Loucy (cell line): ENCODE results near the gene RERE.
"Not testable (repeated sequence)": the region's sequence is repeated elsewhere in the genome, so short reads cannot be mapped to it uniquely, and the experiment has no call there.

Experiments
- CTCF ChIP-seq: fragments of 200-600 bp; sonication (generic); conservative IDR thresholded peaks from 2 replicates; pipeline ENCODE4 v1.5.1; 2014; ENCODE audit warnings: mild to moderate bottlenecking, antibody characterized with exemption, low read length
- EZH2phosphoT487 ChIP-seq: fragments of 200-600 bp; IDR thresholded peaks from 2 replicates; pipeline ENCODE4 v1.6.1; 2018; ENCODE audit warnings: antibody characterized with exemption, mild to moderate bottlenecking, moderate library complexity, borderline replicate concordance

DNA sequence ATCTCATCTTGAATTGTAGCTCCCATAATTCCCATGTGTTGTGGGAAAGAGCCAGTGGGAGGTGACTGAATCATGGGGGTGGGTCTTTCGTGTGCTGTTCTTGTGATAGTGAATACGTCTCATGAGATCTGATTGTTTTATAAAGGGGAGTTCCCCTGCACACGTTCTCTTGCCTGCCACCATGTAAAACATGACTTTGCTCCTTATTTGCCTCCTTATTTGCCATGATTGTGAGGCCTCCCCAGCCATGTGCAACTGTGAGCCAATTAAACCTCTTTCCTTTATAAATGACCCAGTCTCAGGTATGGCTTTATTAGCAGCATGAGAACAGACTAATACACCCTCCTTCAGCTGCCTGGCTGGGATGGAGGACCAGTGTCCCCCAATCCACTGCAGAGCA, 224.1 kb downstream of the RERE start:
- not testable (repeated sequence) for TF ChIP-seq EZH2phosphoT487, CTCF
